GM18873 (cell line): Measurements from ENCODE around the gene NPBWR2.

ENCODE experiments used
- ATAC-seq: cut with Tn5 transposase; IDR thresholded peaks from one replicate; pipeline ENCODE4 v1.9.1; 2021; ENCODE audit warnings: mild to moderate bottlenecking, moderate library complexity, moderate number of reproducible peaks; ENCODE audit not compliant: unreplicated experiment, low FRiP score

Gene NPBWR2

DNA sequence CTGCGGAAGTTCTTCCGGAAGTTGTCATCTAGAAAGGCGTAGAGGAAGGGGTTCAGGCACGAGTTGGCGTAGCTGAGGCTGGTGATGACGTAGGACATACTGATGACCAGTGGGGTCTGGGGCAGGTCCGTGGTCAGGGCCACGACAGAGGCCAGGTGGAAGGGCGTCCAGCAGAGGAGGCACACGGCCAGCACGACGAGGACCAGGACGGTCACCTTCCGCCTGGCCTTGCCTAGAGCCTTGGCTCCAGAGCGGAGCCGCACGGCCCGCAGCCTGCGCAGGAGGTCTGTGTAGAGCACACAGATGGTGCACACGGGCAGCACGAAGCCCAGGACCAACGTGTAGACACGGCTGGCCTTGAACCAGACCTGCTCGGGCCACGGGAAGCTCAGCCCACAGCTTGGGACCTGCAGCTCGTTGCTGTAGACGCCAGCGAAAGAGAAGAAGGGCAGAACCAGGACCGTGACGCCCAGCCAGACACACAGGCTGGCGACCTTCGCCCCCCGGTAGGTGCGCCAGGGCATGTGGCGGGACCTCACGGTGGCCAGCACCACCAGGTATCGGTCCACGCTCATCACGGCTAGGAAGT lies 1.4 kb downstream of the NPBWR2 start:
- no peak for ATAC-seq

DNA sequence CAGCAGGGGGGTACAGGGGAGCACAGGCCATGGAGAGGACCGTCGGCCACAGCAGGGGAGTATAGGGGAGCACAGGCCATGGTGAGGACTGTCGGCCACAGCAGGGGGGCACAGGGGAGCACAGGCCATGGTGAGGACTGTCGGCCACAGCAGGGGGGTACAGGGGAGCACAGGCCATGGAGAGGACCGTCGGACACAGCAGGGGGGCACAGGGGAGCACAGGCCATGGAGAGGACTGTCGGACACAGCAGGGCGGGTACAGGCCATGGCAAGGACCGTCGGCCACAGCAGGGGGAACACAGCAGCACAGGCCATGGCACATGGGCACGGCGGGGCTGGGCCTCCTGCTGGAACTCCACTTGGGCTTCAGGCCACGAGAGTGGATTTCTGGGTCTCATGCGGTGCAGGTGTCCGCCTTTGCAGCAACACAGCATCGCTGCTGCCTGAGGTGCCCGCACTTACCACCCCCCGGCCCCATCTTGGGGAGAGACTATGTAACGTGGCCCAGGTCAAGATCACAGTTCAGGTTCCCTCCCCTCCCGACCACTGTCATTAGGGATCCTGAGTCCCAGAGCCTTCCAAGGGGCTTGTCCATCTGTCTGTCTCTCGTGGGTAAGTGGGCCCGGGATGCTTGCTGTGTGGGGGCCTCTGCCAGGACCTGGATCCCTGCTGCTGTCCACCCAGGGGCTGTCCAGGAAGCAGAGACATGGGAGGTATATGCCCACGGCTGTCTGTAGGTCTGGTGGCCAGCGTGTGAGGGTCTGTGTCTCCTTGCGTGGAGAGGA lies 2.5 kb downstream of the NPBWR2 start:
- ATAC-seq = no peak

DNA sequence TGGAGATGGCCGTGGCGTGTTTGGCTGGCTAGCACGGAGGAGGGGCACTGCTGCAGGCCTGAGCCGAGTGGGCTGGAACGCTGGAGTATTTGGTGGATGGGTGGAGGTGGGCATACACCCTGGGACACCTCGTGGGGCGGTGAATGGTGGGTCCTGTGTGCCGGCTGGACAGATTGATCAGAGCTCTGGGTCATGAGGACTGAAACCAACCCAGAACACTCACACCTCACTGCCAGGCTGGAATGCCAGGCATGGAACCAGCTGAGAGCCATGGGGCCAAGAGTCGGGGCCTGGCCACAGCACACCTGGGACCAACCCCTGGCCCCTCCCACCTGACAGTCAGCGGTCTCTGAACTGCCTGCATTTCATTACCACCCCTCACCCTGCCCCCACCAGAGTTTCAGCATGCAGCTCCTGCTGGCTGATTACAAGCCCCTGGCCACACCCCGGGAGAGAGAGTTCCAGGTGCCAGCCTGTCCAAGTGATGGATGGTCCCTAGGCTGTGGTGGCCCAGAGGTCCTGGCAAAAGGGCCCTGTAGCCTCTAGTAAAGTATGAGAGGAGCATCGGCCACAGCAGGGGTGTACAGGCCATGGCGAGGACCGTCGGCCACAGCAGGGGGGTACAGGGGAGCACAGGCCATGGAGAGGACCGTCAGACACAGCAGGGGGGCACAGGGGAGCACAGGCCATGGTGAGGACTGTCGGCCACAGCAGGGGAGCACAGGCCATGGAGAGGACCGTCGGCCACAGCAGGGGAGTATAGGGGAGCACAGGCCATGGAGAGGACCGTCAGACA lies 3.3 kb downstream of the NPBWR2 start:
- no peak for ATAC-seq

DNA sequence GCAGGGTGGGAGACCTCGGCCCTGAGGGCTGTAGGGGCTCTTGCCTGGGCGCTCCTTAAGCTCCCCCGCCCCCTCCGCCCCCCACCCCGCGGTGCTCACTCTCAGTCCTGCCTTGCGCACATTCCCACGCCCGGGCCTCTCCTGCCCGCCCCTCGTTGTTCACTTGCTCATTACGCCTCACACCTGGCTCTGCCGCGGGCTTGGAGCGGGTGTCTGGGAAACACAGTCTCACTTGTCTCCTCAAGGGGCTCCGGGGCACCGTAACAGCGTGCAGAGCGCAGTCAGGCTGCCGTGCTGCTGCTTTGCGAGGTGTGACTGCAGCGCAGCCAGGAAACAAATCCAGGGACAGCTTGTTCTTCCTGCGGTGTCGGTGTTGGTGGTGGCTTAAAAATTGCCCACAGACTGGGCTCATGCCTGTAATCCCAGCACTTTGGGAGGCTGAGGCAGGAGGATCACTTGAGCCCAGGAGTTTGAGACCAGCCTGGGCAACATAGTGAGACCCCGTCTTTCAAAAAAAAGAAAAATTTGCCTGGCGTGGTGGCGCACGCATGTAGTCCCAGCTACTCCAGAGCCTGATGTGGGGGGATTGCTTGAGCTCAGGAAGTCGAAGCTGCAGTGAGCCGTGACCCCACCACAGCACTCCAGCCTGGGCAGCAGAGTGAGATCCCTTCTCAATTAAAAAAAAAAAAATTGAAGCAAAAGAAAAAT lies 4.6 kb downstream of the NPBWR2 start:
- ATAC-seq = no peak

DNA sequence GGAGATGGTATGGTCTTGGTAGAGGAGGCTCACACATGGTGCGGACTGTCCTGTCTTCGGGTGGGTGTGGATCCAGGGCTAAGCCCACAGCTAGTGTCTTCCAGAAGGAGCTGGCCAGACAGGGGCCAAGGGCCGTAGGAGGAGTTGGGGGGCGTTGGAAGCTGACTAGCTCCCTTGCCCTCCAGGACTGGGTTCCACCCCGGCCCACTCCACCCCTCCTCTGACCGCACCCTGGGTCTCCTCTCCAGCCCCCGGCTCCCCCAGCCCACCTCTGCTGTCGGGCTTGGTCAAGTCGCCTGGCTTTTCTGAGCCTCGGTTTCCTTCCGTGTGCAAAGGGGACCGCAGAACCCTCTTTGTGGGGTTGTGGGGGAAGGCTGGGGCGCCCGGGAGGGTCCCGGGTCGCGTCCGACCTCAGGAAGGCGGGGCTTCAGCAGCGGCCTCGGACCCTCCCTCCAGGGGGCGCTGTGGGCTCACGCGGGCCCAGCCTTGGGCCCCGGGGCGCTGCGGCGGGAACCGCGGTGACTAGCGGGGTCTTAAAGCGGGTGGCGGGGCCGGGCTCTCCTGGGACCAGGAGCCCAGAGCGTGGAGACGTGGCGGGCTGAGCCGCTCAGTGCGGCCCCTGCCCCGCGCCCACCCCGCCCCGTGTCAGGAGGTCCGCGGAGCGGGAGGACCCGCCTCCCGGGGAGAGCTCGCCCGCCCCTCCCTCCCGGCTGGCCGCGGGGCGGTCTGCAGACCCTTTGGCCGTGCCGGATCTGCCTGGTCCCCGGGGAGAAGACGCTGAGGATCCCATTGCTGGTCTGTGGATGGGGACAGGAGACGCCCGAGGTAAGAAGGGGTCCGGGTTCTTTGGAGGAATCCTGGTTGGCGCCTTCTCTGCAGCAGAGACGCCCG lies 5.4 kb downstream of the NPBWR2 start:
- no peak for ATAC-seq

DNA sequence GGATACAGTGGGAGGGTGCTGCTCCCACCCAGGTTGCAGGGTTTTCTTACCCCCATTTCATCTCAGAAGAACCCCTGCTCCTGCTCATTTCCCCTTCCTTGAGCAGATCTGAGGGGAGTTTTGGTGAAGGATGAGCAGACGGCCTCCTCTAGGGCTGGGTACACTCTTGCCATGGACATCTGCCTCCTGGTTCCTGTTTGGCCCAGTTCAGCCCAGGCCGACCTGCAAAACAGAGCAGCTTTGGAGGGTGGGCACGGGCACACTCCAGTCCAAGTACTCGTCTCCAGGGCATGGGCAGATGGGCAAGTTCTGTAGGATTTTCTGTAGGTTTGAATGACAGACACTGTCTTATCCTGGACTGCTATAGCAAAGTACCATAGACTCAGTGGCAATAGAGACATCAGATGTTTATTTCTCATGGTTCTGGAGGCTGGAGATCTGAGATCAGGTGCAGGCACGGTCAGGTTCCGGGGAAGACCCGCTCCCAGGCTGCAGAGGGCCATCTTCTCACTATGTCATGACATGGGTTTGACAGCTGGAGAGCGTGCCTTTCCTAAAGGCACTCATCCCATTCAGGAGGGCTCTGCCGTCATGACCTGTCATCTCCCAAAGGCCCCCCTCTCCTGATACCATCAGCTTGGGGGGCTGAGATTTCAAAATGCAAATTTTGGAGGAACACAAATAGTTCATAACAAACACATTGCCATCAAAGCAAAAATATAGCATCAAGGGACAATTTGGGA lies 6.2 kb downstream of the NPBWR2 start:
- no peak for ATAC-seq

DNA sequence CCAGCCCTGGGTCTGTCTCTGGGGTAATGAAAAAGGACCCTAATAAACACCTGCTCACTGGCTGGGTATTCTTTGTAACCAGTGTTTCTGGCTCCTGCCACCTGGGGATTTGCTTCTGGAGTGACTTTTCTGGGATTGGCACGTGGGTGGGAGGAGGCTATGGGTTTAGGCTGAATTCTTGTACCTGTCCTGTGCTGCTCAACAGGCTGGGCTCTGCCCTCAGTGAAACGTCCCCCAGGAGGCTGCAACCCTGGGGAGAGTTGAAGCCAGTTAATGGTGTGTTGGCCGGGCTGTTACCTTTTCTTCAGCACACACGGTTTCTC lies 6.8 kb downstream of the NPBWR2 start:
- no peak for ATAC-seq

DNA sequence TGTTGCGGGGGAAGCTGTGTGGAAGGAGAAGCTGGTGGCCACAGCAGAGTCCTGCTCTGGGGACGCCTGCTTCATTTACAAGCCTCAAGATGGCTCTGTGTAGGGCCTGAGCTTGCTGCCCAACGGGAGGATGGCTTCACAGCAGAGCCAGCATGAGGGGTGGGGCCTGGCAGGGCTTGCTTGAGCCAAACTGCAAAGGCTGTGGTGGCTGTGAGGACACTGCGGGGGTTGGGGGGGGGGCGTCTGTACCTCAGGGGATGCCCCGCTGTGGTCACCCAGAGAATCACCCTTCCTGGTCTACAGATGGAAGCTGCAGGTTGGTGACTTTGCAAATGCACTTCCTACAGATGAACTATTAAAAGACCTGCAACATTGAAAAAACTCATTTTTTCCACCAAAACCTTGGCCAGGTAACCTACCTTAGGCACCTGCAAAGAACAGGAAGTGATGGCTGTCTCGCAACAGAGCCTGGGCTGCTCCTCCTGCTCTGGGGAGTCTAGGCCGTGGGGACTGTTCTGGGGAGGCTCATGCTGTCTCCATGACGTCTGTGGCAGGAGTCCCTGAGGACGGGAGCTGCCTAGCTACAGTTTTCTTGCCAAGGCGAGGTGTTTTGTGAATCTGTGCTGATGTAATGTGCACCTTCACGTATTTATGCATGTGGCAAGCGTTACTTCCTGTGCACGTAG lies 7.3 kb downstream of the NPBWR2 start:
- ATAC-seq = no peak

DNA sequence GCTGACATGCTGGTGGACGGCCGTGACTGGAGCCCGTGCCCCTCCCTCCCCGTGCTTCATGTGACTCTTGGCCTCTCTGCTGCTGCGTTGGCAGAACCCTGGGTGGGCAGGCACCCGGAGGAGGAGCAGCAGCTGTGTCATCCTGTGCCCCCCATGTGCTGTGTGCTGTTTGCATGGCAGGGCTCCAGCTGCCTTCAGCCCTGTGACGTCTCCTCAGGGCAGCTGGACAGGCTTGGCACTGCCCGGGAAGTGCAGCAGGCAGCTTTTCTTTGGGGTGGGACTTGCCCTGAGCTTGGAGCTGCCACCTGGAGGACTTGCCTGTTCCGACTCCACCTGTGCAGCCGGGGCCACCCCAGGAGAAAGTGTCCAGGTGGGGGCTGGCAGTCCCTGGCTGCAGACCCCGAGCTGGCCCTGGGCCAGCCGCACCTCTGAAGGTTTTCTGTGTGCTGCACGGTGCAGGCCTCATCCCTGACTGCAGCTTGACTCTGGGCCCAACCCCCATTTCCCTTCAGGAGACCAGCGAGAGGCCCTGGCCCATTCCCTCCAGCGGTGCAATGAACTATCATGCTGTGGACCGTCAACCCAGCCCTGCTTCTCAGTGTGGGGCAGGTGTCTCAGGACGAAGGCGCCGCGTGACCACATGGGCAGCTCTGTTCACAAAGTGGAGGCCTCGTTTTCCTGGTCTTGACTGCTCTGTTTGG lies 8.1 kb downstream of the NPBWR2 start:
- no peak for ATAC-seq

DNA sequence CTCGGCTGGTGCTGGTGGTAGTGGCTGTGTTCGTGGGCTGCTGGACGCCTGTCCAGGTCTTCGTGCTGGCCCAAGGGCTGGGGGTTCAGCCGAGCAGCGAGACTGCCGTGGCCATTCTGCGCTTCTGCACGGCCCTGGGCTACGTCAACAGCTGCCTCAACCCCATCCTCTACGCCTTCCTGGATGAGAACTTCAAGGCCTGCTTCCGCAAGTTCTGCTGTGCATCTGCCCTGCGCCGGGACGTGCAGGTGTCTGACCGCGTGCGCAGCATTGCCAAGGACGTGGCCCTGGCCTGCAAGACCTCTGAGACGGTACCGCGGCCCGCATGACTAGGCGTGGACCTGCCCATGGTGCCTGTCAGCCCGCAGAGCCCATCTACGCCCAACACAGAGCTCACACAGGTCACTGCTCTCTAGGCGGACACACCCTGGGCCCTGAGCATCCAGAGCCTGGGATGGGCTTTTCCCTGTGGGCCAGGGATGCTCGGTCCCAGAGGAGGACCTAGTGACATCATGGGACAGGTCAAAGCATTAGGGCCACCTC lies 8.8 kb downstream of the NPBWR2 start:
- no peak for ATAC-seq

DNA sequence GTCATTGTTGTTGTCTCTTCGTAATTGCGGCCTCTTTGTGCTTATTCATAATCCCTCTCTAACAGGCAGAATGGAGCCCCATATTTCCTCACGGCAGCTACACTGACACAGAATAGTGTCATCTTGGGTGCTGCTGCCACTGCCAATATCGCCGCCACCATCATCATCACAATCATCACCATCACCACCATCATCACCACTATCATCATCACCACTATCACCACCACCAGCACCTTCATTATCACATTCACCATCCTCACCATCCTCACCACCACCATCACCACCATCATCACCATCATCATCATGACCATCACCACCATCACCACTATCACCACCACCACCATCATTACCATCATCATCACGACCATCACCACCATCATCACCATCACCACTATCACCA lies 10.8 kb downstream of the NPBWR2 start:
- no peak for ATAC-seq

DNA sequence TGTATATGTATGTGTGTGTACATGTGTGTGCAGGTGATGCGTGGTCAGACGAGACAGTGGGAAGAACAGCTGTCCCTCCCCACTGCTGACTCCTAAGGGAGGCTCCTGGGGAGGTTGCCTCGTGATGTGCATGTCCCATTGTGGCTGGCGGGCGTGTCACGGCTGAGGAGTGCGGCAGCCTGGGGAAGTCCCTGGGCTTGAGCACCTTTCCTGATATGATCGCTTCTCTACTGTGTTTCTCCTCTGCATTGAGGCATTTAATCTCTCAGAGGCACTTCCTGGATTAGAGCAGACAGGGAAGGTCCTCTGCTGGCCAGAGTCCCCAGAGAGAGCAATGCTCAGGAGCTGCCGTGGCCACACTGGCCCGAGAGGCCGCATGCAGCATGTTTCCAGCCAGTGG lies 11.4 kb downstream of the NPBWR2 start:
- ATAC-seq = no peak

DNA sequence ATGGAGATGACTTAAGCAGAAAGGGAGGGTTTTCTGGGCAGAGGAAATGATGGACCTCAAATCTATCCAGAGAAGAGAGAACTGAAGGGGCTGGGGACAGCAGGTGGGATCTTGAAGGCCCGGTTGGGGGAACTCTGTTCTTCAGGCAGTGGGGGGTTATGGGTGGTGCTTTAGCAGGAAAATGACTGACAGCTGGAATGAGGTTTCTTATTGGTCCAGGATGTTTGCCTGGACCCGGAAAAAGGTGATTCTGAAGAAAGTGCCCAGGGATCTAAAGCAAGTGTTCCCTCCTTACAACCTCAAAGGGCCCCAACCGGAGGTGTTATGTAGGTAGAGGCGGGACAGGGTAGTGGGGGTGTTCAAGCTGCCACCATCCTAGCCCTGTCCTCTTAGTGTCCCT lies 11.9 kb downstream of the NPBWR2 start:
- no peak for ATAC-seq

DNA sequence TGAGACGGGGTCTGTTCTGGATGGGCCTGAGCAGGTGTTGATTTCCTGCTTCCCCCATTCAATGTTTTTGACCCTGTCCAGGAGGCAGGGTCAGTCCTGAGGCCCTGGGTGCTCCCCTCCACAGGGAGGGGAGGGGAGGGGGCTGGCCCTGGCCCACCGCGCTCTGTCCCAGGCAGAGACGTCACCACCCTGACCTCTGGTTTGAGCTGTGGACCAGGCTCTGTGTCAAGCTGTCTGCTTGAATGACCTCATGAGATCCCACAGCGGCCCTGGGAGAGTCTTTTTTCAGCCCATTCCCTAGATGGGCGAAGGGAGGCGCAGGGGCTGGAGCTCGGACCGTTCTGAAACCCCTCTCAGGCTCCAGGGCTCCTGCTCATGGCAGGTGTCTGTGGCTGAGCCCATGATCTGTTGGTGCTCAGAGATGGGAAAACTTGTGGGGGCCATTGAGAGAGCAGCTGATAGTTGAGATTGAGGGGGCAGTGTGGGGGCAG lies 14.3 kb downstream of the NPBWR2 start:
- ATAC-seq = no peak

DNA sequence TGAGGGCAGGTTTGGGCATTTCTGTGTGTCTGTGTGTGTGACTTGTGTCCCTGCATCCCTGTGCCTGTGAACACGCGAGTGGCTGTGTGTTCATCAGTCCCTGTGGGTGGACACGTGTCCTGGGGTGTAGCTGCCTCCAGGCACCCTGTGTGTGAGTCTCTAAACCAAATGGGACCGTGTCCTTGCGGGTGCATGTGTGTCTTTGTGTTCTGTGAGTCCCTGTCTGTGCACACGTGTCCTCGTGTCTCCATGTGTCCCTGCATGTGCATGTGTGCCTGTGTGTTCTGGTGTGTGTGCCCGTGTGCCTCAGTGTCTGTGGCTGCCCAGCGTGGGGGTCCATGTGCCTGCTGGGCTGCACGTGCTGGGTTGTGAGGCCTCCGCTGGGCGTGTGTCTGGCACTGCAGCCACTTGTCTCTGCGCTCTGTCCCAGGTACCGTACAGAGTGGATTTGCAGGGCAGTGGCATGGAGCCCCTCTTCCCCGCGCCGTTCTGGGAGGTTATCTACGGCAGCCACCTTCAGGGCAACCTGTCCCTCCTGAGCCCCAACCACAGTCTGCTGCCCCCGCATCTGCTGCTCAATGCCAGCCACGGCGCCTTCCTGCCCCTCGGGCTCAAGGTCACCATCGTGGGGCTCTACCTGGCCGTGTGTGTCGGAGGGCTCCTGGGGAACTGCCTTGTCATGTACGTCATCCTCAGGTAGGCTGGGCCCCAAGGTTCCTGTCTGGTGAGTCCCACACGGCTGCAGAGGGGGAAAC lies 14.9 kb downstream of the NPBWR2 start:
- ATAC-seq = no peak

DNA sequence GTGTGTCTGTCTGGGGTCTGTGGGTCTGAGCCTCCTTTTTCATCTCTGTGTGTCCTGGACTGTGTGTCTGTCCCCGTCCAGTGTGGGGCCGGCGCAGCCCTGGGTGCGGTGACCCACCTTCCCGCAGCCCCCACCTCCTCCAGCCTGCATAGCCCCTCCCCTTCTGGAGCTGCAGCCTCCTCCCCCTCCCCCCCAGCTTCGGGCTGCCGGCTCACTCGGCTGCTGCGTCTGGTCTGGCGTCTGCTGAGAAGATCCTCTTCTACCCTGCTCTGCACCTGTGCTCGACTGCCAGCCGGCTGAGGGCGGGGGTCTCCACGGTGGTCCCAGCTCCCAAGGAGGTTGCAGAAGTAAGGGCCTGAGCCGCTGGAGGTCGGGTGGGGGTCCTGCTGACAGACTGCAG lies 15.6 kb downstream of the NPBWR2 start:
- ATAC-seq = no peak

DNA sequence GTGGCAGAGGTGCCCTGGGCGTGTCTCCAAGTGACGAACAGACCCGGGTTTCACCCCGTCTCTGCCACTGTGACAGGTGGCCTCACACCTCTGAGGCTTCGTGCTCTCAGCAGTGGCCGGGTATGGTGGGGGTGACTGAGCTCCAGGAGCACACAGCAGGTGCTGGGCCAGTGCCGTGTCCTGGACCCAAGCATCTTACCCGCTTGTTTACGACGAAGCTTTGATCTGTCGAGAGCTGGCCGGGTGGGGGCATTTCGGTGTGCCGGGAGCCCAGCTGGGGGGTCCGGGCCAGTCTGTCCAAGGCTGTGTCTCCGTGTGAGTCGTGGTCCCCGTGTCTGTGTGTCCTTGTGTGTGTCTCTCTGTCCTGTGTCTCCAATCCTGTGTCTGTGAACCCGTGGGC lies 16.0 kb downstream of the NPBWR2 start:
- no peak for ATAC-seq
